ENCODE results near the gene APAF1. TPM values are rescaled to one million over a fixed set of nuclear protein-coding genes. Genes with fewer than 3 reads are reported as not detected.

Gene APAF1
- total and polyA plus RNA-seq, 11 donors = 2.5 to 11.6 (median 3.7) TPM

- DNase-seq (no peak), ATAC-seq (no peak)
- intact Hi-C loops (cut with DNase I) = no loop called here
- TF ChIP-seq CTCF (IDR thresholded peaks at IDR 0.05) (no peak), POLR2A (IDR thresholded peaks at IDR 0.05) (no peak)
- no peak overlapping the region for H3K27ac ChIP-seq
- no peaks in the 10 kb centered on the region for H3K36me3 ChIP-seq
- 56 to 64% (median 59%) methylated on average over 4 of the region's 4 CpGs for WGBS, 4 donors
- H3K4me1 ChIP-seq = no peaks in the 10 kb centered on the region
- H3K4me3 ChIP-seq = no peak overlapping the region
- H3K27me3 ChIP-seq = peaks cover 0 to 4% (median 0%) of the 10 kb centered on the region in 9 donors
- no peaks in the 10 kb centered on the region for H3K9me3 ChIP-seq
Measured at GRCh38 chr12:98780261-98780660, 135.2 kb downstream of the APAF1 start.

- no peak for TF ChIP-seq POLR2A (IDR thresholded peaks at IDR 0.05)
- TF ChIP-seq CTCF (IDR thresholded peaks at IDR 0.05) = no peak
- H3K4me1 ChIP-seq = no peaks in the 10 kb centered on the region
- H3K27me3 ChIP-seq = peaks cover 0 to 4% (median 0%) of the 10 kb centered on the region in 9 donors
- intact Hi-C loops (cut with DNase I) = no loop called here
- H3K4me3 ChIP-seq = no peak overlapping the region
- no peak overlapping the region for H3K27ac ChIP-seq
- H3K9me3 ChIP-seq = no peaks in the 10 kb centered on the region
- DNase-seq = no peak
- 83 to 90% (median 89%) methylated on average over 2 of the region's 2 CpGs for WGBS, 4 donors
- no peak for ATAC-seq
- no peaks in the 10 kb centered on the region for H3K36me3 ChIP-seq
Measured at GRCh38 chr12:98783420-98783819, 138.3 kb downstream of the APAF1 start.

Other genes with a start within 250 kb of the APAF1 start
- 10 to 100 TPM; 11.2 to 30.5 (median 19.4) TPM for gene TMPO, start 129.7 kb upstream of the APAF1 start, total RNA-seq
- gene TMPO, start 129.7 kb upstream of the APAF1 start, polyA plus RNA-seq = 10 to 100 TPM; 11.4 to 16.5 TPM
- gene SLC25A3, start 51.6 kb upstream of the APAF1 start, total RNA-seq = 1,000 to 10,000 TPM in 8 of 9 donors, 100 to 1,000 TPM in 1; 852 to 2,779 (median 1,586) TPM
- gene SLC25A3, start 51.6 kb upstream of the APAF1 start, polyA plus RNA-seq = 1,000 to 10,000 TPM; 1,296 to 1,376 TPM
- gene IKBIP, start 502 bp upstream of the APAF1 start, total RNA-seq = 10 to 100 TPM in 1 of 9 donors, 1 to 10 TPM in 8; 3.6 to 16.5 (median 4.8) TPM
- 10 to 100 TPM in 1 of 2 donors, 1 to 10 TPM in 1; 6.1 to 11.4 TPM for gene IKBIP, start 502 bp upstream of the APAF1 start, polyA plus RNA-seq